H9 (cell line): Measurements from ENCODE around the gene CCL13. TPM values are rescaled to one million over a fixed set of nuclear protein-coding genes. Genes with fewer than 3 reads are reported as not detected.

Source experiments
- DNase-seq: peaks from one replicate; pipeline ENCODE4 v3.0.0-alpha.2; 2017
- H2AFZ ChIP-seq: one replicate; pipeline ENCODE4 v1.6.1; 2013; ENCODE audit warnings: mild to moderate bottlenecking, low read length, control low read depth, moderate library complexity
- H2AK5ac ChIP-seq: 2 replicates; pipeline ENCODE4 v1.6.1; 2013; ENCODE audit warnings: low read length, control low read depth, mixed read lengths; ENCODE audit not compliant: insufficient read length
- H2BK120ac ChIP-seq: one replicate; pipeline ENCODE4 v1.6.1; 2013; ENCODE audit warnings: low read depth, mild to moderate bottlenecking, low read length, control low read depth, inconsistent platforms; ENCODE audit not compliant: poor library complexity, severe bottlenecking
- H2BK12ac ChIP-seq: 2 replicates; pipeline ENCODE4 v1.6.1; 2013; ENCODE audit warnings: low read length, control low read depth, mixed read lengths, low read depth; ENCODE audit not compliant: insufficient read length
- H2BK15ac ChIP-seq: 2 replicates; pipeline ENCODE4 v1.6.1; 2013; ENCODE audit warnings: low read depth, low read length, control low read depth
- H2BK20ac ChIP-seq: one replicate; pipeline ENCODE4 v1.6.1; 2013; ENCODE audit warnings: low read depth, mild to moderate bottlenecking, low read length, control low read depth, inconsistent platforms; ENCODE audit not compliant: poor library complexity, severe bottlenecking
- H2BK5ac ChIP-seq: 2 replicates; pipeline ENCODE4 v1.6.1; 2013; ENCODE audit warnings: low read length, control low read depth, mixed read lengths; ENCODE audit not compliant: insufficient read length
- H3K14ac ChIP-seq: 2 replicates; pipeline ENCODE4 v1.6.1; 2013; ENCODE audit warnings: low read length, control low read depth; ENCODE audit not compliant: insufficient read depth
- H3K18ac ChIP-seq: 2 replicates; pipeline ENCODE4 v1.6.1; 2013; ENCODE audit warnings: low read depth, mild to moderate bottlenecking, mixed read lengths, low read length, control low read depth; ENCODE audit not compliant: insufficient read length
- H3K23ac ChIP-seq: 2 replicates; pipeline ENCODE4 v1.6.1; 2013; ENCODE audit warnings: low read length, control low read depth, mixed read lengths, low read depth; ENCODE audit not compliant: insufficient read length
- H3K23me2 ChIP-seq: 2 replicates; pipeline ENCODE4 v1.6.1; 2013; ENCODE audit warnings: low read depth, mild to moderate bottlenecking, mixed read lengths, low read length, control low read depth; ENCODE audit not compliant: insufficient read length, poor library complexity, severe bottlenecking
- H3K27ac ChIP-seq: 2 replicates; pipeline ENCODE4 v1.5.1; 2013; ENCODE audit warnings: low read length, control low read depth, mixed read lengths, low read depth; ENCODE audit not compliant: insufficient read length
- H3K27me3 ChIP-seq: 2 replicates; pipeline ENCODE4 v1.6.1; 2013; ENCODE audit warnings: low read length, control low read depth, inconsistent platforms; ENCODE audit not compliant: insufficient read depth
- H3K4ac ChIP-seq: 2 replicates; pipeline ENCODE4 v1.6.1; 2013; ENCODE audit warnings: low read depth, mild to moderate bottlenecking, control low read depth, inconsistent platforms, low read length, moderate library complexity
- H3K4me1 ChIP-seq: 2 replicates; pipeline ENCODE4 v1.6.1; 2013; ENCODE audit warnings: low read length, control low read depth, inconsistent platforms; ENCODE audit not compliant: insufficient read depth
- H3K4me2 ChIP-seq: 2 replicates; pipeline ENCODE4 v1.6.1; 2013; ENCODE audit warnings: low read length, control low read depth, mixed read lengths; ENCODE audit not compliant: insufficient read length, insufficient read depth
- H3K56ac ChIP-seq: 2 replicates; pipeline ENCODE4 v1.6.1; 2013; ENCODE audit warnings: low read depth, mild to moderate bottlenecking, mixed read lengths, low read length, control low read depth; ENCODE audit not compliant: insufficient read length
- H3K79me1 ChIP-seq: 2 replicates; pipeline ENCODE4 v1.6.1; 2013; ENCODE audit warnings: low read depth, mild to moderate bottlenecking, moderate library complexity, low read length, control low read depth, inconsistent platforms; ENCODE audit not compliant: insufficient read depth, poor library complexity, severe bottlenecking
- H3K79me2 ChIP-seq: 2 replicates; pipeline ENCODE4 v1.6.1; 2013; ENCODE audit warnings: low read length, control low read depth, inconsistent platforms; ENCODE audit not compliant: insufficient read depth
- H3K9ac ChIP-seq: 2 replicates; pipeline ENCODE4 v1.6.1; 2013; ENCODE audit warnings: low read length, control low read depth, mixed read lengths; ENCODE audit not compliant: insufficient read length; ENCODE audit errors: extremely low read depth
- H3K9me3 ChIP-seq: one replicate; pipeline ENCODE4 v1.6.1; 2013; ENCODE audit warnings: low read depth, low read length, inconsistent platforms; ENCODE audit not compliant: control insufficient read depth
- H3T11ph ChIP-seq: one replicate; pipeline ENCODE4 v1.6.1; 2013; ENCODE audit warnings: mild to moderate bottlenecking, low read length, control low read depth, inconsistent platforms
- H4K20me1 ChIP-seq: one replicate; pipeline ENCODE4 v1.6.1; 2013; ENCODE audit not compliant: control insufficient read depth, insufficient read length, insufficient read depth
- H4K5ac ChIP-seq: 2 replicates; pipeline ENCODE4 v1.6.1; 2013; ENCODE audit warnings: low read depth, mild to moderate bottlenecking, mixed read lengths, low read length, control low read depth; ENCODE audit not compliant: insufficient read length
- H4K8ac ChIP-seq: replicated peaks from 2 replicates; pipeline ENCODE4 v1.6.1; 2013; ENCODE audit warnings: low read length, control low read depth, mixed read lengths, low read depth; ENCODE audit not compliant: insufficient read length
- H4K91ac ChIP-seq: 2 replicates; pipeline ENCODE4 v1.6.1; 2013; ENCODE audit warnings: low read depth, mild to moderate bottlenecking, moderate library complexity, mixed read lengths, low read length, control low read depth; ENCODE audit not compliant: insufficient read length
- H3K27ac Mint-ChIP-seq, 3 experiments: 2 replicates in 2 of 3; 3 replicates in 1 of 3; pipeline ENCODE4 v1.8.0; 2020 to 2021; ENCODE audit warnings: mixed read lengths in 3 of 3, mild to moderate bottlenecking in 1 of 3, moderate library complexity in 1 of 3
- H3K27me3 Mint-ChIP-seq: 2 replicates; pipeline ENCODE4 v1.8.0; 2021; ENCODE audit warnings: low read depth, mild to moderate bottlenecking, moderate library complexity, mixed read lengths
- H3K36me3 Mint-ChIP-seq, 3 experiments: 2 replicates in 2 of 3; 3 replicates in 1 of 3; pipeline ENCODE4 v1.8.0; 2020 to 2021; ENCODE audit warnings: low read depth in 3 of 3, mixed read lengths in 3 of 3; ENCODE audit not compliant: insufficient read depth in 1 of 3
- H3K4me1 Mint-ChIP-seq, 2 experiments: 2 replicates each; pipeline ENCODE4 v1.8.0; 2020; ENCODE audit warnings: mixed read lengths in 2 of 2
- H3K4me3 Mint-ChIP-seq, 2 experiments: 2 replicates in 1 of 2; 3 replicates in 1 of 2; pipeline ENCODE4 v1.8.0; 2020 to 2021; ENCODE audit warnings: mild to moderate bottlenecking in 2 of 2, mixed read lengths in 2 of 2, moderate library complexity in 1 of 2
- H3K9me3 Mint-ChIP-seq, 2 experiments: 2 replicates in 1 of 2; 3 replicates in 1 of 2; pipeline ENCODE4 v1.8.0; 2020; ENCODE audit warnings: mild to moderate bottlenecking in 2 of 2, mixed read lengths in 2 of 2, moderate library complexity in 1 of 2
- WGBS: extraction: QIAGEN DNeasy Blood & Tissue Kit; methylation state at CpG from one replicate; pipeline ENCODE4 v1.1.7; 2013; ENCODE audit warnings: missing lambda C conversion rate, low lambda C conversion rate, mixed read lengths; ENCODE audit not compliant: insufficient read length; ENCODE audit errors: extremely low coverage; 5-methylcytosine and 5-hydroxymethylcytosine counted together
- total RNA-seq: library from RNA; stranded (reverse); gene quantifications from 2 replicates; pipeline ENCODE4 v1.2.1, GENCODE V29; 2021
- TF ChIP-seq, protein P1 (sequence below): fragments of 200-600 bp; sonication (generic); conservative IDR thresholded peaks from 3 replicates; pipeline ENCODE4 v1.8.0; 2021; ENCODE audit warnings: antibody characterized with exemption, mild to moderate bottlenecking

CCL13 gene
- total RNA-seq, 1 experiment from 2014 or later: not detected

DNA sequence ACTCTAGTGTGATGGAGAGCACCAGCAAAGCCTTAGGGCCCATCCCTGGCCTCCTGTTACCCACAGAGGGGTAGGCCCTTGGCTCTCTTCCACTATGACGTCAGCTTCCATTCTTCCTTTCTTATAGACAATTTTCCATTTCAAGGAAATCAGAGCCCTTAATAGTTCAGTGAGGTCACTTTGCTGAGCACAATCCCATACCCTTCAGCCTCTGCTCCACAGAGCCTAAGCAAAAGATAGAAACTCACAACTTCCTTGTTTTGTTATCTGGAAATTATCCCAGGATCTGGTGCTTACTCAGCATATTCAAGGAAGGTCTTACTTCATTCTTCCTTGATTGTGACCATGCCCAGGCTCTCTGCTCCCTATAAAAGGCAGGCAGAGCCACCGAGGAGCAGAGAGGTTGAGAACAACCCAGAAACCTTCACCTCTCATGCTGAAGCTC lies 37.2 kb upstream of the CCL13 start, which contains the start of gene CCL8:
CCL8 (plus strand) TSS at position 397 of the 445 bp plus-strand sequence. CDS start 67 bp downstream, outside the sequence.
- H3K27me3 Mint-ChIP-seq: peaks cover 14% of the 10 kb centered on the region
- H2BK15ac ChIP-seq: no peak within 1 kb of the TSS
- H3K56ac ChIP-seq: no peak within 1 kb of the TSS
- WGBS: no CpG with 5 or more reads among the region's 2 CpGs
- H3K4ac ChIP-seq: no peak within 1 kb of the TSS
- H3K27ac Mint-ChIP-seq: no peak within 1 kb of the TSS
- H4K8ac ChIP-seq: no peak within 1 kb of the TSS
- H2BK5ac ChIP-seq: no peak within 1 kb of the TSS
- H3K9ac ChIP-seq: no peak within 1 kb of the TSS
- no peak within 1 kb of the TSS for H3K18ac ChIP-seq
- no peaks in the 10 kb centered on the region for H3K79me1 ChIP-seq
- no peak within 1 kb of the TSS for H4K91ac ChIP-seq
- H3K4me2 ChIP-seq: no peak within 1 kb of the TSS
- H3K23me2 ChIP-seq: no peaks in the 10 kb centered on the region
- TF ChIP-seq, protein P1, sequence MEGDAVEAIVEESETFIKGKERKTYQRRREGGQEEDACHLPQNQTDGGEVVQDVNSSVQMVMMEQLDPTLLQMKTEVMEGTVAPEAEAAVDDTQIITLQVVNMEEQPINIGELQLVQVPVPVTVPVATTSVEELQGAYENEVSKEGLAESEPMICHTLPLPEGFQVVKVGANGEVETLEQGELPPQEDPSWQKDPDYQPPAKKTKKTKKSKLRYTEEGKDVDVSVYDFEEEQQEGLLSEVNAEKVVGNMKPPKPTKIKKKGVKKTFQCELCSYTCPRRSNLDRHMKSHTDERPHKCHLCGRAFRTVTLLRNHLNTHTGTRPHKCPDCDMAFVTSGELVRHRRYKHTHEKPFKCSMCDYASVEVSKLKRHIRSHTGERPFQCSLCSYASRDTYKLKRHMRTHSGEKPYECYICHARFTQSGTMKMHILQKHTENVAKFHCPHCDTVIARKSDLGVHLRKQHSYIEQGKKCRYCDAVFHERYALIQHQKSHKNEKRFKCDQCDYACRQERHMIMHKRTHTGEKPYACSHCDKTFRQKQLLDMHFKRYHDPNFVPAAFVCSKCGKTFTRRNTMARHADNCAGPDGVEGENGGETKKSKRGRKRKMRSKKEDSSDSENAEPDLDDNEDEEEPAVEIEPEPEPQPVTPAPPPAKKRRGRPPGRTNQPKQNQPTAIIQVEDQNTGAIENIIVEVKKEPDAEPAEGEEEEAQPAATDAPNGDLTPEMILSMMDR: no peak
- H3K23ac ChIP-seq: no peak within 1 kb of the TSS
- H3T11ph ChIP-seq: no peak within 1 kb of the TSS
- H3K4me1 Mint-ChIP-seq: no peaks in the 10 kb centered on the region
- no peaks in the 10 kb centered on the region for H3K9me3 ChIP-seq
- no peak within 1 kb of the TSS for H2AFZ ChIP-seq
- H4K20me1 ChIP-seq: no peaks in the 10 kb centered on the region
- H3K4me1 ChIP-seq: no peaks in the 10 kb centered on the region
- H3K27ac ChIP-seq: no peak within 1 kb of the TSS
- no peak within 1 kb of the TSS for H2BK12ac ChIP-seq
- H3K27me3 ChIP-seq: no peaks in the 10 kb centered on the region
- no peak within 1 kb of the TSS for H3K4me3 Mint-ChIP-seq
- H3K79me2 ChIP-seq: no peaks in the 10 kb centered on the region
- no peak within 1 kb of the TSS for H2AK5ac ChIP-seq
- no peak within 1 kb of the TSS for H3K14ac ChIP-seq
- H2BK120ac ChIP-seq: no peak within 1 kb of the TSS
- no peaks in the 10 kb centered on the region for H3K9me3 Mint-ChIP-seq
- DNase-seq: no peak
- no peaks in the 10 kb centered on the region for H3K36me3 Mint-ChIP-seq
- H4K5ac ChIP-seq: no peak within 1 kb of the TSS
- no peak within 1 kb of the TSS for H2BK20ac ChIP-seq
